Common myeloid progenitor, CD34-positive (primary cell): Measurements from ENCODE around the gene IMMP2L.

Experiments
- CTCF ChIA-PET: fragments of 350-600 bp; sonication (Branson Sonifier 250); formaldehyde crosslinking; loops from one replicate; lab custom pipeline; 2021; ENCODE audit warnings: antibody characterized with exemption; lab: Charles Lee
- POLR2A ChIA-PET: fragments of 350-600 bp; sonication (Branson Sonifier 250); formaldehyde crosslinking; loops from one replicate; lab custom pipeline; 2021; ENCODE audit warnings: antibody characterized with exemption; lab: Charles Lee
- DNase-seq, 3 donors: peaks; one replicate each; pipeline versions ENCODE4 v3.0.0 to v3.0.0-alpha.2; 2013
- H3K27ac ChIP-seq, 2 experiments: 1 replicate in 1 of 2; 2 replicates in 1 of 2; pipeline ENCODE4 v1.7.0; 2013; ENCODE audit warnings: inconsistent platforms in 2 of 2, low read length in 2 of 2, mild to moderate bottlenecking in 2 of 2, low read depth in 1 of 2, moderate library complexity in 1 of 2; ENCODE audit not compliant: severe bottlenecking in 2 of 2, insufficient read depth in 1 of 2, poor library complexity in 1 of 2
- H3K27me3 ChIP-seq, 5 experiments: replicated peaks in 2 of 5; 1 replicate in 3 of 5; 2 replicates in 2 of 5; pipeline versions ENCODE4 v1.6.1 to v1.7.0; 2013; ENCODE audit warnings: low read length in 4 of 5, mild to moderate bottlenecking in 2 of 5, moderate library complexity in 2 of 5, inconsistent platforms in 1 of 5; ENCODE audit not compliant: insufficient read depth in 5 of 5, control insufficient read depth in 4 of 5
- H3K36me3 ChIP-seq, 4 experiments: 1 replicate in 2 of 4; 2 replicates in 2 of 4; pipeline versions ENCODE4 v1.6.1 to v1.7.0; 2013; ENCODE audit warnings: low read length in 3 of 4, control low read depth in 1 of 4, mild to moderate bottlenecking in 1 of 4; ENCODE audit not compliant: control insufficient read depth in 4 of 4, insufficient read depth in 4 of 4
- H3K4me1 ChIP-seq, 4 experiments: 1 replicate in 3 of 4; 2 replicates in 1 of 4; pipeline versions ENCODE4 v1.6.1 to v1.7.1; 2013; ENCODE audit warnings: low read length in 3 of 4, mild to moderate bottlenecking in 3 of 4, control low read depth in 1 of 4, inconsistent platforms in 1 of 4, moderate library complexity in 1 of 4; ENCODE audit not compliant: control insufficient read depth in 4 of 4, insufficient read depth in 4 of 4; ENCODE audit errors: control extremely low read depth in 1 of 4
- H3K4me3 ChIP-seq, 7 experiments: 1 replicate in 4 of 7; 2 replicates in 3 of 7; pipeline versions ENCODE4 v1.5.1 to v1.7.0; 2013; ENCODE audit warnings: mild to moderate bottlenecking in 7 of 7, low read length in 6 of 7, moderate library complexity in 6 of 7, inconsistent platforms in 2 of 7, low read depth in 2 of 7, control low read depth in 1 of 7; ENCODE audit not compliant: insufficient read depth in 4 of 7, control insufficient read depth in 1 of 7; ENCODE audit errors: extremely low read depth in 1 of 7
- H3K9me3 ChIP-seq, 5 experiments: 1 replicate in 4 of 5; 2 replicates in 1 of 5; pipeline versions ENCODE4 v1.6.1 to v1.7.1; 2013; ENCODE audit warnings: low read length in 4 of 5, mild to moderate bottlenecking in 2 of 5, inconsistent platforms in 1 of 5, low read depth in 1 of 5, moderate library complexity in 1 of 5; ENCODE audit not compliant: control insufficient read depth in 4 of 5, insufficient read depth in 2 of 5; ENCODE audit errors: control extremely low read depth in 1 of 5
- WGBS: methylation state at CpG from one replicate; pipeline ENCODE4 v1.1.5; 2013; ENCODE audit not compliant: insufficient coverage; 5-methylcytosine and 5-hydroxymethylcytosine counted together

IMMP2L gene

DNA sequence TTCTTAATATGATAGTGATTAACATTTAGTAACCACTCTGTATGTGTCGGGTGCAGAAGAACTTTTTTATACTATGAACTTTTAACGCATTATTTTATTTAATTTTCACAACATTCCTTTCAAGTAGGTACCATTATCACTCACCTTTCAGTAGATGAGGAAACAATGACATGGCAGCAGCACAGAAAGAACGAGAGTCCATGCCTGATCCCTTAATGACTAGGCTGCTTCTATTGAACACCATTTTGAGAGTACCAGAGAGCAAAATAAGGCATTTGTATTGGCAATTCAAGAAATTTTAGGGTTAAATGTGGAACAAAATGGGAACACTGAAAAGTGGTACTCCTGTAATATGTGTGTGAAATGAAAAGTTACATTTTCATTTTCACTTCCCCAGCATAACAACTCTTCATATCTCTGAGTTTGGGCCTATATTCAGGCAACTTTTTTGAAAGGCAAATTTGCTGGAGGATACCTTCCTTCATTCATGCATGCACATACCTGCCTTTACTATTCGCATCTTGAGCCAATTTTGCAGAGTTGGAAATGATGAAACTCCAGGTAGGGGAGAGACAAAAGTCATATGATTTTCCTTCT, 458.5 kb downstream of the IMMP2L start:
- H3K27me3 ChIP-seq = no peaks in the 10 kb centered on the region
- H3K36me3 ChIP-seq = no peaks in the 10 kb centered on the region
- H3K9me3 ChIP-seq = no peaks in the 10 kb centered on the region
- DNase-seq = no peak
- H3K27ac ChIP-seq = no peak overlapping the region
- POLR2A ChIA-PET = no interaction called here
- no peaks in the 10 kb centered on the region for H3K4me1 ChIP-seq
- 100% methylated on average over 2 of the region's 4 CpGs for WGBS
- CTCF ChIA-PET = no interaction called here
- H3K4me3 ChIP-seq = no peak overlapping the region

DNA sequence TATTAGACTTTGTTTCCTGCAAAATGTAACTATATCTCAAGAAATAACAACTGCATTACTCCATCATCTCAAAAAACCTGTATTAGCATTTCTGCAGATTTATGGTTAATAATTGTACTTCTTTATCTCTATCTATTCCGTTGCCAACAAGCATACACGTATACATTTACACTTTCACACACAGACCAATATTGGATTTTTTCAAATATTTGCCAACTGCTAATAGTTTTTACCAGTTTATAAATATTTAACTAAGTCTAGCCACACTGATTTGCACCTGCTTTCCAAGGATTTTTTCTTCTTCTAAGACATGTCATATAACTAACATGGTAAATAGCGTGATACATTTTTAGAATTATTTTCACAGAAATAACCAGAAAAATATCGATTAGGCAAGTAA, 459.2 kb downstream of the IMMP2L start:
- WGBS = 100% methylated on average over 1 of the region's 4 CpGs
- DNase-seq = no peak
- POLR2A ChIA-PET = no interaction called here
- CTCF ChIA-PET = no interaction called here
- Histone ChIP-seq H3K4me1 (no peaks in the 10 kb centered on the region), H3K27me3 (no peaks in the 10 kb centered on the region), H3K9me3 (no peaks in the 10 kb centered on the region), H3K27ac (no peak overlapping the region), H3K36me3 (no peaks in the 10 kb centered on the region), H3K4me3 (no peak overlapping the region)

DNA sequence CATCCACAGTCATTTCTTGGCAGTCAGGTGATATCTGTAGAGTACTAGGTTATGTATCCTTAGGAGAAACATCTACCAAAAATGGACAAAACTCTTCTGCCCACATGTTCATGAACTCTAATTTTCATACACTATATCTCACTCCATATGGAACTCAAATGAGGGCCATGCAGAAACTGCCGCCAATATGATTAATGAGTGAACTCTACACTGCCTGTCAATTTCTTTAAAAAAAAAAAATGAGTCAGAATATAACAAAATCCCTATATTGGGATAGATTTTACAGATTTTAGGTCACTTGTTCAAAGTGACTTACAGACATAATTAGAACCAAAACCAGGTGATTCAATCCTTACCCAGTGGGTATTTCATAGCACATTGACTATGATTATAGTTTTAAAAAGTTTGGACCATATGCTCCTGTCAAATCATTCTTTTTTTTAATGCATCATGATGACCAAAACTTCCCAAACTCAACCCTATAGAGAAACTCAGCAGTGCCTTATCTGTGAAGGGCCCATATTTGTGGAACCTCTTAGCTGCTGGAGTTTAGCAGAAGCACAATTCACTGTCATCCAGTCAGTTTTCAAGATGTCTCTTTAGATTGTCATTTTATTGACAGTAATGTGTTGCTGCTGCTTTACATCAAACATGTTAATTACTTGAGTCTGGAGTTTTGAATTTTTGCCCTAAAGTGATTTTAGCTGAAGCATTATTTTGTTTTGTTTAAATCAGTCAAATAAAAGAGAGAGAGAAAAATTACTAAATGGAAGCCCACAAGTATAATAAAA, 460.2 kb downstream of the IMMP2L start:
- WGBS = no CpG with 5 or more reads among the region's 1 CpG
- Histone ChIP-seq H3K36me3 (no peaks in the 10 kb centered on the region), H3K27me3 (no peaks in the 10 kb centered on the region), H3K9me3 (no peaks in the 10 kb centered on the region), H3K4me1 (no peaks in the 10 kb centered on the region), H3K27ac (no peak overlapping the region), H3K4me3 (no peak overlapping the region)
- DNase-seq = no peak
- POLR2A ChIA-PET = no interaction called here
- CTCF ChIA-PET = no interaction called here

DNA sequence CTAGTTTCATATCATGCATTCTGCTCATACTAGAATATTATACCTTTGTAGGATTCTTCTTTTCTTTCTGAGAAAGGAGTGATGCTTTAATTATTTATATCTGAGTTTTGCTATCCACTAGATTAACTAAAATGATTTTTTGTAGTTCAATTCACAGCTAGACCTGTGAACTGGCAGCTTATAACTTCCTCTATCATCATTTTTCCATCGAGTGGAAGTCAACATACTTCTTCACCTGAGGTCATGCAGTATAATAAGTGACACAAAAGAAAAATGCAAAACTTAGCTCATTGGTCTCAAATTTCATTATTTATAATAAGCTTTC, 463.4 kb downstream of the IMMP2L start:
- CTCF ChIA-PET = interaction anchor here (0.8 to 2.2 kb wide), 9 partner anchors 8 to 1008 kb away, joined by 3 to 12 read pairs (median 3); partner anchors contain the start of gene LRRN3
- Histone ChIP-seq H3K4me3 (peak overlapping the region in 1 of 7 experiments; percentile 19), H3K27me3 (no peaks in the 10 kb centered on the region), H3K27ac (no peak overlapping the region), H3K9me3 (no peaks in the 10 kb centered on the region), H3K36me3 (no peaks in the 10 kb centered on the region), H3K4me1 (no peaks in the 10 kb centered on the region)
- no peak for DNase-seq
- POLR2A ChIA-PET = interaction anchor here (0.7 kb wide), 1 partner anchor 40 kb away, joined by 4 read pairs; no protein-coding TSS in a partner anchor
- 0% methylated on average over 1 of the region's 1 CpG for WGBS

DNA sequence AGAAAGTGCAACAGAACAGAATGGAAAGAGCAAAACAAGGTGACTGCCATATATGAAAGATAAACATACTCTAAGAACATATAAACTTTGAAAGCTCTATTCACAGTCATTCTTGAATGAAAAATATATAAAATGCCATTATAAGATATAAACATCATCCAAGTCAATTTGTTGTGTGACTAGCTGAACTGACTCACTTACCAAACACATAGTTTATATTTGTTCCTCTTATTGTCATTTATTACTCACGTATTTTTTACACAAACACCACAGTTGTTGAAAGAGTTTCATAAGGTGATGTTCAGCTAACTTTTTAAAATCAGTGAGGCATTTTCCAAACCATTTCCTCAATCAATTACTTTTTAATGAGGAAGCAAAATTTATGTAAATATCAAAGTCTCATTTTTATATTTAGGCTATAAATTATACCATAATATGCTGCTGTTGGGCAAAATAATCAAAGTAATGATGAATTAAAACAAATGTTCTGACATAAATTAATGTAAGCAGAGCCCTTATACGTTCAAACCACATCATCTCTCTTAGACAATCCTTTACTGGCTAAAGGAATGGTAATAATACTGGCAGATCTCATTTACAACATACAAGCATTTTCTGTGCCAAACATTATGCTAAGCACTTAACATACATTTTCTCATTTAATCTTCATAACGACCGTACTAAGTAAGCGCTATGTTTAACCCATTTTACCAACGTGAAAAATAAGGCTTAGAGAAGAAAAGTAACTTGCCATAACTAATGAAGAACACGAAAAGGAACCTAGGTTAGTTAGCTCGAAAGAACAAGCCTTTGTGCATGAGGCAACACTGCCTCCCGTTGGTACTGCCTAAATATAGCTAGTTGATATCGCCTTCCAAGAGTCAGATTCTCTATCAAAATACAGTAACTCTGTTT, 464.0 kb downstream of the IMMP2L start:
- no peaks in the 10 kb centered on the region for H3K4me1 ChIP-seq
- DNase-seq = peak; percentile 49 to 79 (median 72)
- no peaks in the 10 kb centered on the region for H3K27me3 ChIP-seq
- CTCF ChIA-PET = interaction anchor here (0.7 to 2.2 kb wide), 13 partner anchors 8 to 1007 kb away, joined by 3 to 12 read pairs (median 3); partner anchors contain the start of gene LRRN3
- H3K4me3 ChIP-seq = peak overlapping the region in 1 of 7 experiments; percentile 19
- no peaks in the 10 kb centered on the region for H3K9me3 ChIP-seq
- H3K27ac ChIP-seq = no peak overlapping the region
- WGBS = 28% methylated on average over 7 of the region's 10 CpGs
- POLR2A ChIA-PET = interaction anchor here (0.7 kb wide), 1 partner anchor 40 kb away, joined by 4 read pairs; no protein-coding TSS in a partner anchor
- H3K36me3 ChIP-seq = no peaks in the 10 kb centered on the region

DNA sequence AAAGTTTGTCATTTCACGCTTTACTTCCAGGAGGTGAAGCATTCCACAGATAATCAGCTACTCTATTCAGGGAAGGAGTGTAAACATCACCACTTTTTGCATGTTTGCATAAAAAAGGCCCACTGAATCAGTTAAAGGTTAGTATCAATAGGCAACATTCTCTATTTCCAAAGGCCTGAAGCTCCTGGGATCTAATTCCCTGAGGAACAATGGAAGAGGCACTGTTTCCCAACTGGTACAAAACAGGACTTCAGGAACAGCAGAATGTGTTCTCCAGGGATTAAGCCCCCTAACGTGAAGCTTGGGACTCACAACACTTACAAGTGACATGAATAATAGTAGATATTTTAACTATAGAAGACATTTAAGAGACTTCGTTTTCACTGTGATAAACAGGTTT, 465.3 kb downstream of the IMMP2L start:
- no peak for DNase-seq
- WGBS = 100% methylated on average over 1 of the region's 3 CpGs
- POLR2A ChIA-PET = no interaction called here
- peaks cover 0 to 1% (median 0%) of the 10 kb centered on the region in 4 experiments for H3K4me1 ChIP-seq
- no peaks in the 10 kb centered on the region for H3K36me3 ChIP-seq
- H3K4me3 ChIP-seq = no peak overlapping the region
- H3K27me3 ChIP-seq = no peaks in the 10 kb centered on the region
- CTCF ChIA-PET = interaction anchor here (0.8 to 1.5 kb wide), 6 partner anchors 10 to 1007 kb away, joined by 3 to 4 read pairs (median 3); no protein-coding TSS in a partner anchor
- H3K9me3 ChIP-seq = no peaks in the 10 kb centered on the region
- H3K27ac ChIP-seq = no peak overlapping the region
